HG03159 (cell line): ENCODE results near the gene MMP15.
"Not testable (repeated sequence)": the region's sequence is repeated elsewhere in the genome, so short reads cannot be mapped to it uniquely, and the experiment has no call there.

Source experiments
- ATAC-seq: cut with Tn5 transposase; IDR thresholded peaks from one replicate; pipeline ENCODE4 v1.9.1; 2021; ENCODE audit warnings: mild to moderate bottlenecking, moderate library complexity; ENCODE audit not compliant: unreplicated experiment

Gene MMP15

GRCh38 chr16:57995721-57996405, 29.7 kb upstream of the MMP15 start:
- no peak for ATAC-seq

GRCh38 chr16:57996406-57997175, 29.0 kb upstream of the MMP15 start:
- ATAC-seq: no peak

GRCh38 chr16:57997176-57997527, 28.4 kb upstream of the MMP15 start:
- no peak for ATAC-seq

DNA sequence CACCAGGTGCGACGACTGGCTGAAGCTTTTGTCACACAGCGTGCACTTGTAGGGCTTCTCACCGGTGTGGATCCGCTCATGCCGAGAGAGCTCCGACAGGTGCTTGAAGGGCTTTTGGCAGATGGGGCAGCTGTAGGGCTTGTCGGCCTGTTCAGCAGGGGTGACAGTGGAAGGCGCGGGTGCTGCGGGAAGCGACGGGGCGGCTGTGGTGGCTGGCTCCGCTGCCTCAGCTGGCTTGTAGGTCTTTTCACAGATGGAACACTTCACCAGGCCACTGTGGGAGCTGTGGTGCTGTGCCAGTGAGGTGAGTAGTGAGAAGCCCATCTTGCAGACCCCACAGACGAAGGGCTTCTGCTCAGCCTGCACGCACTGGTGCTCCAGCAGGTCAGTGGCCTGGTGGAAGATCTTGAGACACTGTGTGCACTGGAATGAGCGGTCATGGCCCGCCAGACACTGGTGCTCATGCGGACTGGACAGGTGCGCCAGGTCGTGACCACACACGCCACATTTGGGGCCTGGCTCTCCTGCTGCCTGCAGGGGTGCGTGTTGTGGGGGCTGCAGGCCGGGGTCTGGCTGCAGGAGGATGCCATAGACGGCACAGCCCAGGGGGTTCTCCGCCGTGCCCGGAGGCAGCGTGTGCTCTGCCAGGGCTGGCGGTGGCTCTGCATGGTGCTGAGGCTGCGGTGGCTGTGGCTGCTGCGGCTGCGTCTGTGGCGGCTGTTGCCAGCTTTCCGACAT, 27.9 kb upstream of the MMP15 start:
- no peak for ATAC-seq

- ATAC-seq: no peak
These were observed 27.1 kb upstream of the MMP15 start for GRCh38 chr16:57998486-57998885.

GRCh38 chr16:57998992-57999365, 26.6 kb upstream of the MMP15 start:
- ATAC-seq: no peak

DNA sequence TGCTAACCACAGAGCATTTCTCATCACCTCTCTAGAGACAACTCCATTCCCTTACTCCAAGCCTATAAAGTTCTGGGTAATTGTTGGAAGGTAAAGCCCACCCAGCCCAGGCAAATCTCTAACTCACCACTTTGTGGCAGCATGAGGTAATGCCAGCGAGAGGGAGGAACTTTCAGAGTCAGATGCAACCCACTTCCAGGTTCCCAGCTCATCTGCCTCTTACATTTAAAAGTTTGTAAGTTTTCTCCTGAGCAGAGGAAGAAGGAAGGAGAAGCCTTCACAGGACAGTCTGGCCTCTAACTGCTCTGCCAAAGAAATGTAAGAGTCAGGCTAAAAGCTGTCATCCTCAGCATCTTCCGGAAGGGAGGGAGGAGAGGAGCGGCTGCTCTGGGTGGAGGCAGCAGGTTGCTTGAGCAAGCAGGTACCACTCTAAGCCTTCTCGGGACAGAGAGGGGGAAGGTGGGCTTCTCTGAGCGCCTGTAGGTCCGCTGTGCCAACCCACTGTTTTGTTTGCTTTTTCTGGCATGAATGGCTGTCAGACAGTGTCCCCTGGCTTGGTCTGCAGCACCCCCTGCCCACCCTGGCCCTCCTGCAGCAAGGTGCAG, 26.1 kb upstream of the MMP15 start:
- no peak for ATAC-seq

GRCh38 chr16:57999971-58000705, 25.4 kb upstream of the MMP15 start, which contains the start of gene ZNF319:
ZNF319 (minus strand) TSS chr16:58000672; CDS start chr16:57998265, 2,407 bp downstream.
- peak; percentile 27 for ATAC-seq

DNA sequence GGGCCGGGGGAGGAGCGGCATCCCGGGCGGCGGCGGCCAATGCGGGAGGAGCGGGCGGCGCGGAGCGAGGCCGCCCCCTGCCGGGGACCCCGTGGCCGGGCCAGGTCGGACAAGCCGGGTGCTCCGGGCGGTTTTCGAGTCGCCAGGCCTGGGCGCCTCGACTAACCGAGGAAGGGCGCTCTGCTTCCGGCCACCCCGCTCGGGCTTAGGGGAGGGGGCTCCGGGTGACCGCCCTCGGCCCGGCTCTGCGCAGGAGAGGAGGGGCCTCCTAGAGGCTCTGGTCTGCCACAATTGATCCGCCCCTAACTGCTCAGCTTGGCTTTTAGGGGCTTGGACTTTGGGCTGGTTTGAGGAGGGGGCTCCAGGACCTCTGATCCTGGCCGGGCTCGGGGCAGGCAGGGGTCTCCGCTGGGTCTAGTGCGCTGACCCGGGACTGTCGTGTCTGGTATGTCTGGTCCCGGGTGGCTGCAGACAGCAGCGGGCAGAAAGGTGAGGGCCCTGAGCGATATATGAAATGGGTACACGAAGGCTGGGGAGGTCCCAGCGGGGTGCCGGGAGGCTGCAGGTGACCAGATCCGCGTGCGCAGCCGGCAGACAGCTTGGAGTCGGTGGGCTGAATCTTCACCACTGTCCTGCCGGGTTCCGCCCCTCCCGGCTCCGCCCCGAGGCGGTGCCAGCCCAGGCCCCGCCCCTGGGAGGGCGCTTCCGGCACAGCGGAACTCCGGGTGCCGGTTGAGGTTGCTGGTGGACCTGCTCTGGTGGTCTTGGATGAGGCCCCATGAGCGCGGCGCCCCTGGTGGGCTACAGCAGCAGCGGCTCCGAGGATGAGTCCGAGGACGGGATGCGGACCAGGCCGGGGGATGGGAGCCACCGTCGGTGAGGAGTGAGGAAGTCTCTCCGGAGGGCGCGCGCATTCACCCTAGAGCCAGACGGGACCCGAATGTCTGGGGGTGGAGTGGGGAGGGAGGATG, 24.6 kb upstream of the MMP15 start, which contains the start of gene USB1:
Gene USB1, plus strand, starts transcription at position 702 of the 971 bp plus-strand sequence. Its CDS starts 77 bp downstream, at position 779.
- peak; percentile 73 for ATAC-seq

GRCh38 chr16:58001781-58002415, 23.7 kb upstream of the MMP15 start:
- ATAC-seq: no peak

- ATAC-seq: no peak
These were observed 23.1 kb upstream of the MMP15 start for GRCh38 chr16:58002416-58002800.

GRCh38 chr16:58002936-58003335, 22.6 kb upstream of the MMP15 start:
- ATAC-seq: no peak

- ATAC-seq: not testable (repeated sequence)
These were observed 20.8 kb upstream of the MMP15 start for GRCh38 chr16:58004736-58005135.

- no peak for ATAC-seq
These were observed 15.6 kb upstream of the MMP15 start for GRCh38 chr16:58009856-58010416.

- no peak for ATAC-seq
These were observed 14.7 kb upstream of the MMP15 start for GRCh38 chr16:58010886-58011285.

DNA sequence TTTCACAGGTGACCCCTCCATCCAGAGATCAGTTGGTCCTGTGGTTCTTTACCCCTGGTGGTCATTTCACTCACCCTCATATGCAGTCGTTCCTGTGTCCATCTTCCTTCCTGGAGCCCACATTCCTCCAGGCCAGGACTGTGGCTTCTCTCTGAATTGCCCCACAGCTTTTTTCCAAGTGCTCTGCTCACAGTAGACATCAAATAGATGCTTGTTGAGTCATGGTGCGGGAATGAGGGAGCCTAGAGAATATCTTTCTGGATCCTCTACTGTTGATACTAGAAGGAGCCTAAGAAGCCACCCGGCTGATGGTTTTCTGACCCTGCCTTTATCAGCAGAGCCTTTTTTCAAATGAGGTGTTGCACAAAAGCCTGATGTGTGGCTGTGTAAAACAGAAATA, 13.9 kb upstream of the MMP15 start:
- ATAC-seq: no peak

GRCh38 chr16:58012481-58012880, 13.1 kb upstream of the MMP15 start:
- ATAC-seq: no peak

- no peak for ATAC-seq
These were observed 12.2 kb upstream of the MMP15 start for GRCh38 chr16:58013201-58013956.
